Natural killer cell (primary cell): ENCODE measurements around the gene DMTF1. TPM values are rescaled to one million over a fixed set of nuclear protein-coding genes. Genes with fewer than 3 reads are reported as not detected.
"Not testable (repeated sequence)": the region's sequence is repeated elsewhere in the genome, so short reads cannot be mapped to it uniquely, and the experiment has no call there.

Source experiments
- ATAC-seq, 3 donors: fragments of 150-1000 bp in 2 of 3; fragments of 200-7000 bp in 1 of 3; cut with Tn5 transposase; 1 replicate in 1 of 3; 2 replicates in 2 of 3; pipeline ENCODE4 v1.10.0; 2021; ENCODE audit warnings: mild to moderate bottlenecking in 2 of 3, moderate library complexity in 2 of 3
- DNase-seq, 2 donors: peaks; one replicate each; pipeline versions ENCODE4 v3.0.0 to v3.0.0-alpha.2; 2013 to 2021; ENCODE audit warnings: mixed read lengths in 1 of 2
- H3K27ac ChIP-seq: one replicate; pipeline ENCODE4 v1.5.1; 2013; ENCODE audit warnings: mild to moderate bottlenecking, low read length
- H3K27me3 ChIP-seq: one replicate; pipeline ENCODE4 v1.6.1; 2013; ENCODE audit warnings: low read length; ENCODE audit not compliant: control insufficient read depth, insufficient read depth
- H3K36me3 ChIP-seq: one replicate; pipeline ENCODE4 v1.6.1; 2013; ENCODE audit warnings: low read length; ENCODE audit not compliant: control insufficient read depth, insufficient read depth
- H3K4me1 ChIP-seq: one replicate; pipeline ENCODE4 v1.6.1; 2013; ENCODE audit warnings: low read length; ENCODE audit not compliant: control insufficient read depth, insufficient read depth
- H3K4me3 ChIP-seq: one replicate; pipeline ENCODE4 v1.5.1; 2013; ENCODE audit warnings: low read length
- H3K9me3 ChIP-seq: one replicate; pipeline ENCODE4 v1.6.1; 2013; ENCODE audit warnings: low read length; ENCODE audit not compliant: control insufficient read depth, insufficient read depth
- H3K27ac Mint-ChIP-seq, 2 donors: one replicate each; pipeline ENCODE4 v1.8.0; 2022; ENCODE audit warnings: mild to moderate bottlenecking in 2 of 2, mixed read lengths in 2 of 2, moderate library complexity in 1 of 2
- H3K27me3 Mint-ChIP-seq, 2 donors: one replicate each; pipeline ENCODE4 v1.8.0; 2022; ENCODE audit warnings: low read depth in 2 of 2, mixed read lengths in 2 of 2
- H3K36me3 Mint-ChIP-seq: one replicate; pipeline ENCODE4 v1.8.0; 2022; ENCODE audit warnings: mixed read lengths
- H3K4me1 Mint-ChIP-seq, 2 donors: one replicate each; pipeline ENCODE4 v1.8.0; 2022; ENCODE audit warnings: mixed read lengths in 2 of 2
- H3K4me3 Mint-ChIP-seq: one replicate; pipeline ENCODE4 v1.8.0; 2022; ENCODE audit warnings: mild to moderate bottlenecking, moderate library complexity, mixed read lengths
- H3K9me3 Mint-ChIP-seq, 2 donors: one replicate each; pipeline ENCODE4 v1.8.0; 2022; ENCODE audit warnings: mixed read lengths in 2 of 2
- WGBS: methylation state at CpG from one replicate; pipeline ENCODE4 v1.1.7; 2013; ENCODE audit warnings: missing lambda C conversion rate; ENCODE audit not compliant: insufficient coverage; 5-methylcytosine and 5-hydroxymethylcytosine counted together
- intact Hi-C: fragments of 100-400 bp; cut with micrococcal nuclease; formaldehyde crosslinking; loops from one replicate; pipeline ENCODE4 v1.14.2; 2022
- total RNA-seq, 4 donors: library from RNA; stranded (reverse); fragments of 120-200 nt in 1 of 4; gene quantifications; one replicate each; pipeline versions ENCODE4 v1.2.3 to v1.2.4, GENCODE V29; 2013 to 2022
- TF ChIP-seq, protein P1 (sequence below): fragments of 200-600 bp; IDR thresholded peaks from one replicate; pipeline ENCODE4 v1.8.0; 2022; ENCODE audit warnings: antibody characterized with exemption

DMTF1 gene
- total RNA-seq, 3 donors from 2014 or later (not counting 1 experiment from before 2014, with no cell fraction given) = 154 to 178 (median 160) TPM

DNA sequence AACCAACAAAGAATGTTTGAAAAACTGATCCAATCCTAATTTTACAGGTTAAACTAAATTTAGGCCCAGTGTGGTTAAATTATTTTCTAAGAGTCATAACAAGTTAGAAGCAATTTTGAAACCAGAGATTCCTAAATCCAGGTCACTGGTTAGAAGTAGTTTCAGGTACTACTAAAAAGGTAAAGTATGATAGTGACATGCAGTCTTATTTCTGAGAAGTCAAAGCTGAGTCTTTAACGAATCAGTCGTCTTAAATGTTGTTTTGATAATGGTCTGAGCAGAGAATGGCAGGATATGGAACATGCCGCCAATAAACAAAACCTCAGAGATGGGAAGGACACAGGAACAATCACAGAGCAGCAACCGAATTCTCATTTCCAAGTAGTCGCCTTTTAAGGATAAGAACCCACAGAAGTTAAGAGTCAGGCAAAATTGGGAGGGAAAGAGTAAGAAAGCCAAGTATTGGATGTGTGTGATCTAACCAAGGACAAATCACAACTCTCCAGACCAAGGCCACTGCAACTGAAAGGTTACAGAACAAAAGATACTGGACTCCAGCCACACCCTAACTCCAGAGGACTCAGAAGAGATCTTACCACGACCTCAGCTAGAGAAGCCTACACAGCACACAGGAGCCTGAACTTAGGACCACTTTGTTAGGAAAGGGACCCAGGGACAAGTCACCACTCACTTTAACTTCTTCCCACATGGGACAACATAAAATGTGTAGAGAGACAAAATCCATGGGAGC is 47.6 kb downstream of the DMTF1 start:
- Mint-ChIP-seq H3K36me3 (no peaks in the 10 kb centered on the region), H3K4me3 (no peak overlapping the region), H3K9me3 (no peaks in the 10 kb centered on the region), H3K27me3 (no peaks in the 10 kb centered on the region), H3K4me1 (peaks cover 49 to 54% of the 10 kb centered on the region in 2 donors), H3K27ac (peak overlapping the region; percentile 67 to 71)
- Histone ChIP-seq H3K4me1 (no peaks in the 10 kb centered on the region), H3K27me3 (no peaks in the 10 kb centered on the region), H3K4me3 (no peak overlapping the region), H3K9me3 (peaks cover 5% of the 10 kb centered on the region), H3K36me3 (peaks cover 49% of the 10 kb centered on the region), H3K27ac (no peak overlapping the region)
- ATAC-seq (no peak), DNase-seq (no peak)
- intact Hi-C loops = no loop called here
- WGBS = 81% methylated on average over 6 of the region's 6 CpGs
- TF ChIP-seq, protein P1, sequence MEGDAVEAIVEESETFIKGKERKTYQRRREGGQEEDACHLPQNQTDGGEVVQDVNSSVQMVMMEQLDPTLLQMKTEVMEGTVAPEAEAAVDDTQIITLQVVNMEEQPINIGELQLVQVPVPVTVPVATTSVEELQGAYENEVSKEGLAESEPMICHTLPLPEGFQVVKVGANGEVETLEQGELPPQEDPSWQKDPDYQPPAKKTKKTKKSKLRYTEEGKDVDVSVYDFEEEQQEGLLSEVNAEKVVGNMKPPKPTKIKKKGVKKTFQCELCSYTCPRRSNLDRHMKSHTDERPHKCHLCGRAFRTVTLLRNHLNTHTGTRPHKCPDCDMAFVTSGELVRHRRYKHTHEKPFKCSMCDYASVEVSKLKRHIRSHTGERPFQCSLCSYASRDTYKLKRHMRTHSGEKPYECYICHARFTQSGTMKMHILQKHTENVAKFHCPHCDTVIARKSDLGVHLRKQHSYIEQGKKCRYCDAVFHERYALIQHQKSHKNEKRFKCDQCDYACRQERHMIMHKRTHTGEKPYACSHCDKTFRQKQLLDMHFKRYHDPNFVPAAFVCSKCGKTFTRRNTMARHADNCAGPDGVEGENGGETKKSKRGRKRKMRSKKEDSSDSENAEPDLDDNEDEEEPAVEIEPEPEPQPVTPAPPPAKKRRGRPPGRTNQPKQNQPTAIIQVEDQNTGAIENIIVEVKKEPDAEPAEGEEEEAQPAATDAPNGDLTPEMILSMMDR = no peak

GRCh38 chr7:87202208-87202607 is 50.0 kb downstream of the DMTF1 start:
- Histone ChIP-seq H3K36me3 (peaks cover 26% of the 10 kb centered on the region), H3K4me1 (no peaks in the 10 kb centered on the region), H3K27ac (no peak overlapping the region), H3K4me3 (no peak overlapping the region), H3K9me3 (peaks cover 16% of the 10 kb centered on the region), H3K27me3 (no peaks in the 10 kb centered on the region)
- no peak for ATAC-seq
- TF ChIP-seq, protein P1 = no peak
- Mint-ChIP-seq H3K36me3 (peaks cover 9% of the 10 kb centered on the region), H3K27me3 (no peaks in the 10 kb centered on the region), H3K27ac (peak overlapping the region; percentile 67 to 71), H3K4me3 (no peak overlapping the region), H3K9me3 (peaks cover 5 to 6% of the 10 kb centered on the region in 2 donors), H3K4me1 (peaks cover 57 to 67% of the 10 kb centered on the region in 2 donors)
- 93% methylated on average over 1 of the region's 1 CpG for WGBS
- intact Hi-C loops = no loop called here
- no peak for DNase-seq

GRCh38 chr7:87202705-87203104 is 50.5 kb downstream of the DMTF1 start:
- no peaks in the 10 kb centered on the region for H3K27me3 ChIP-seq
- H3K9me3 ChIP-seq = peaks cover 16% of the 10 kb centered on the region
- peaks cover 9% of the 10 kb centered on the region for H3K36me3 Mint-ChIP-seq
- TF ChIP-seq, protein P1 = no peak
- no peak for DNase-seq
- no peak for ATAC-seq
- H3K4me1 ChIP-seq = no peaks in the 10 kb centered on the region
- H3K4me3 Mint-ChIP-seq = no peak overlapping the region
- peaks cover 5 to 6% of the 10 kb centered on the region in 2 donors for H3K9me3 Mint-ChIP-seq
- no peak overlapping the region for H3K4me3 ChIP-seq
- no peaks in the 10 kb centered on the region for H3K27me3 Mint-ChIP-seq
- H3K4me1 Mint-ChIP-seq = peaks cover 59 to 68% of the 10 kb centered on the region in 2 donors
- peaks cover 21% of the 10 kb centered on the region for H3K36me3 ChIP-seq
- intact Hi-C loops = no loop called here
- 100% methylated on average over 2 of the region's 2 CpGs for WGBS
- H3K27ac ChIP-seq = no peak overlapping the region
- H3K27ac Mint-ChIP-seq = peak overlapping the region; percentile 67 to 71

DNA sequence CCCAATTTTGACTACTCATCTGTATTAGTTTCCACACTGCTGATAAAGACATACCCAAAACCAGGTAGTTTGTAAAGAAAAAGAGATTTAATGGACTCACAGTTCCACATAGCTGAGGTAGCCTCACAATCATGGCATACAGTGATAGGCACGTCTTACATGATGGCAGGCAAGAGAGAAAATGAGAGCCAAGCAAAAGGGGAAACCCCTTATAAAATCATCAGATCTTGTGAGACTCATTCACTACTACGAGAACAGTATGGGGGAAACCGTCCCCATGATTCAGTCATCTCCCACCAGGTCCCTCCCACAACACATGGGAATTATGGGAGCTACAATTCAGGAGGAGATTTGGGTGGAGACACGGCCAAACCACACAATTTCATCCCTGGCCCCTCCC is 51.7 kb downstream of the DMTF1 start:
- H3K36me3 ChIP-seq, H3K4me3 Mint-ChIP-seq, DNase-seq, intact Hi-C loops, H3K4me3 ChIP-seq, H3K9me3 Mint-ChIP-seq, H3K27ac ChIP-seq, H3K27me3 ChIP-seq, H3K4me1 ChIP-seq, H3K27me3 Mint-ChIP-seq, H3K36me3 Mint-ChIP-seq: not testable (repeated sequence)
- H3K27ac Mint-ChIP-seq = peak overlapping the region; percentile 67 to 75
- H3K9me3 ChIP-seq = peaks cover 16% of the 10 kb centered on the region
- H3K4me1 Mint-ChIP-seq = peaks cover 67 to 74% of the 10 kb centered on the region in 2 donors
- 71% methylated on average over 2 of the region's 4 CpGs for WGBS
- ATAC-seq = peak in 1 of 3 donors; percentile 18
